GM18858 (cell line): Measurements from ENCODE around the gene SCCPDH.
"Not testable (repeated sequence)": the region's sequence is repeated elsewhere in the genome, so short reads cannot be mapped to it uniquely, and the experiment has no call there.

Experiments
- ATAC-seq: cut with Tn5 transposase; IDR thresholded peaks from one replicate; pipeline ENCODE4 v1.9.1; 2021; ENCODE audit not compliant: unreplicated experiment

The SCCPDH gene

DNA sequence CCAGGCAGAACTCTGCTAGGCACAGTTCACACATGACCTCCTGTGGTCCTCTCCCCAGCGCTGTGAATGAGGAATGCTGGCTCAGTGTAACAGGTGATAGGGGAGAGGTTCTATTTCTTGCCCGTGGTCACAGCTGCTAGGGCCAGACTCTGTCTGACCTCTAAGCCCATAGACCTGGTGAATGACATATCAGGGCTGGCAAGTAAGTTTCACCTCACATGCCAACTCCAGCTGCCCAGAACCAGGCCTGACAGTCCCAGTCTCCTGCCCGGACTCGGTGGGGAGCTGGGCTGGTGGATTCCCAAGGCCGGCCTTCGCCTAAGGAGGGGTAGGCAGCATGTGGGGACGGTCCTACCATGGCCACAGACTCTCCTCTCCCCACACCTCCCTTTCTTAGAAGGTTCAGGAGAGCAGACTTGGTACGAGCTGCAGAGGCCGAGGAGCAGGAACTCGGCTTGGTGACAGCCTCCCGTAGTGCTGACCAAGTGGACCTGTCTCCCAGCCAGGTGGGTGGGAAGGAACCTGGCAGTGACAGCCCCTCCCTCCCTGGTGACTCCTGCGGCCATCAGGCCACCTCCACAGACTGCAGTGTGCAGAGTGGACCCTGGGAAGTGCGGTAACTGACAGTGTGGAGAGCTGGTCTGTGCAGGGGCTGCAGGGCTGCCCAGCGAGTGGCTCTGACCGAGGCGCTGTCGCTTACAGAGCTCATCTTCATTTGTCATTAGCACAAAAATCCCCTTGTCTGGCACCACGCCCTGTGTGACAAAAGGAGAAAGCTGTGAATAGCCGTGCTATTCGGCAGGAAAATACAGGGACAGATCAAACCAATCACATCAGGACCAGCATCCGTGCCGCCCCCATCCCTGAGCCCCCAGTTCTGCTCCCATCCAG lies 74.6 kb downstream of the SCCPDH start:
- no peak for ATAC-seq

DNA sequence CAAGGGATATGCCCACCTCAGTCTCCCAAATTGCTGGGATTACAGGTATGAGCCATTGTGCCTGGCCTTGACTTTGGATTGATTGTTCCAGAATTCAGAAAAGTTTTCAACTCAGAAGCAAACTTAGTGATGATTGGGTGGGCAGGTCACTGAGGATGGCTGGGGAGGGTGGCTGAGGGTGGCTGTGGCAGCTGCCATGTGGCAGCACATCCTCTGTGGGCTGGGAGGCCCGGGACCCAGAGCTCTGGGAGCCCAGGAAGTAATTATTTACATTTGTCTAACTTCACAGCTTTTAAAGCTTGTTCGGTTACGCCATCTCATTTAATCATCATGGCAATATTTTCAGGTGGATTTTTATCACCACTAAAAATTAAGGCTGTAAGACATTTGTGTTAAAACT lies 76.1 kb downstream of the SCCPDH start:
- ATAC-seq: no peak

- ATAC-seq: no peak
Measured at GRCh38 chr1:246800756-246801155, 76.5 kb downstream of the SCCPDH start.

GRCh38 chr1:246801241-246802020 lies 77.2 kb downstream of the SCCPDH start:
- ATAC-seq: no peak

- ATAC-seq: no peak
Measured at GRCh38 chr1:246803373-246803772, 79.2 kb downstream of the SCCPDH start.

GRCh38 chr1:246803883-246804282 lies 79.7 kb downstream of the SCCPDH start:
- no peak for ATAC-seq

GRCh38 chr1:246805135-246805716 lies 81.0 kb downstream of the SCCPDH start:
- ATAC-seq: no peak

DNA sequence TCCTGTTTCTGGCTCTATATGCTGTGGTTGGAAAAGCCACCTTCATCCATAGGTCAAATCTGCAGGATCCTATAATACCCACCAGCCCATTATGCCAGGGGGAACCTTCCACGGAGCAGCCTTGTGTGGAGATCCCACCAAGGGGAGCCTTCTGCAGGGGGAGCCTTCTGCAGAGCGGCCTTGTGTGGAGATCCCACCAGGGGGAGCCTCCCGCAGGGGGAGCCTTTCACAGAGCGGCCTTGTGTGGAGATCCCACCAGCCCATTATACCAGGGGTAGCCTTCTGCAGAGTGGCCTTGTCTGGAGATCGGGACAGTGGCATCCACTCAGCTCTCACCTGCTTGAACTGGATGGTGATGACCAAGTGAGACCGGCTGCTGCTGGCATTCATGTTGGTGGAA lies 85.3 kb downstream of the SCCPDH start:
- no peak for ATAC-seq

DNA sequence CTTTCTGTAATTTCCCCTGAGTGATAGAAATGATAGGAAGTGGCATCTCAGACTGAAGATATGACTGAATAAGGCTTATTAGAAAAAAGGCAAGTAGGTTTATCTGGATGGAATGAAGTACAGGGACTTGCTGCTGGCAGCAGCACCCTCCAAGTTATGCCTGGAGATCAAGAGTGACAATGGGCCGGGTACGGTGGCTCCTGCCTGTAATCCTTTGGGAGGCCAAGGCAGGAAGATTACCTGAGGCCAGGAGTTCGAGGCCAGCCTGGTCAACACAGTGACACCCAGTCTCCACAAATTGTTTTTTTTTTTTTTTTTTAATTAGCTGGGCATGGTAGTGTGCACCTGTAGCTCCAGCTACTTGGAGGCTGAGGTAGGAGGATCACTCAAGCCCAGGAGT lies 87.8 kb downstream of the SCCPDH start:
- ATAC-seq: no peak

- not testable (repeated sequence) for ATAC-seq
Measured at GRCh38 chr1:246813325-246813724, 89.1 kb downstream of the SCCPDH start.

DNA sequence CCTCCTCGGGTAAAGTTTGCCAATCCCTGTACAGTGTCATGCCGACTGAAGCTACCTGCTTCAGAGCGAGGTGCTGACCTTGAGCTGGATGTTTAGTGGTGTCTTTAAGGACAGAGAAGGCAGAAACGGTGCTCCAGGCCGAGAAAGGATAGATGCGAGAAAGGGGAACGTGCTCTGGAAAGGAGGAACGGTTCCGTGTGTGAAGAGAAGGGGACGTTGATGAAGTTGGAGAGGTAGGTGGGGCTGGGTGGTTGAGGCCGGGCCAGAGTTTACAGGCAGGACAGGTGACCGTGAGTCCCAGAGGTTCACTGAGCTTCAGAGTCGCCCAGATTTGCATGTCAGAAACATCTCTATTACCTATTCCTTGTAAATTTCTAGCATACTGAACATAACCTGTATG lies 90.7 kb downstream of the SCCPDH start:
- no peak for ATAC-seq

GRCh38 chr1:246815693-246816270 lies 91.6 kb downstream of the SCCPDH start:
- no peak for ATAC-seq
